Fibroblast of upper back skin (primary cell): Measurements from ENCODE around the gene RCAN1.
"Not testable (repeated sequence)": the region's sequence is repeated elsewhere in the genome, so short reads cannot be mapped to it uniquely, and the experiment has no call there.

Experiments
- DNase-seq: peaks from one replicate; pipeline ENCODE4 v3.0.0-alpha.2; 2013

RCAN1 gene

DNA sequence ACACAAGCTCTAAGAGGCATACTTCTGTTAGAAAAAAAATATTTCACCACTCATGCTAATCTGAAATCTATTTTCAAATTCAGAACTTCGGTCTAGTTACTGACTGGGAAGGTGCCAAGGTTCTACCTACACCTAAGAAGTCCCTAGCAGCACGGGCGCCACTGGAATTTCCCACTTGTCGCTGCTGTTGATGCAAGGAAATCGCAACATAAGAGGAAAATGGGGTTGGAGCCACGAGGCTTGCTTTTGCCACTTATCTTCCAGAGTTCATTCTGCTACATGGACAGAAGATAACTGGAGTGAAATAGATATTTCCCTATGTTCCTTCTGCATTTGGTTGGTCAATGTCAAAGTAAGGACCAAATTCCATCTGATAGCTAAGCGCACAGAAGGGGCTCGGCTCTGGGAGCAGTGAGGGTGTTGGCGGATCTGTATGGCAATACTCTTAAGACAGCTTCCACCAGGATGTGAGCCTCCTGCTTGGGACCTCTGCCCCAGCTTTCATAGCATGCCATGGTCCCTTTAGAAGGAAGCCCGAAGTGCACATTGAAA lies 47.2 kb downstream of the RCAN1 start:
- no peak for DNase-seq

DNA sequence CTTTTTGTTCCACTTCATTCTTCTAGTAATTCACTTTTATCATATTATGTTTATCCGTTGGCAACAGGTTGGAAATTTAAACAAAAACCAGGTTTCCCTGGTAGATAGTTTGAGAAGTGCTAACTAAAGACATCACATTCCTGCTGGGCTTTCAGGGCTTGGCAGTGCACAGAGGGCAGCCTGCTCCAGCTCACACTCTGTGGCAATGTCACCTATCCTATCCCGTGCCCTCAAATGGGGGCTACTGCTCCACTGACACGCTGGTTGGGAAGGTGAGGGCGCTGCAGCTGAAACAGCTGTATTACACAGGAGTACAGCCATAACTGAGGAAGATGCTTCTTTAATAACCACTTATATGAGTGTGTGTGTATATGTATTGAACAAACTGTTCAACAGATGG lies 49.7 kb downstream of the RCAN1 start:
- DNase-seq = no peak

DNA sequence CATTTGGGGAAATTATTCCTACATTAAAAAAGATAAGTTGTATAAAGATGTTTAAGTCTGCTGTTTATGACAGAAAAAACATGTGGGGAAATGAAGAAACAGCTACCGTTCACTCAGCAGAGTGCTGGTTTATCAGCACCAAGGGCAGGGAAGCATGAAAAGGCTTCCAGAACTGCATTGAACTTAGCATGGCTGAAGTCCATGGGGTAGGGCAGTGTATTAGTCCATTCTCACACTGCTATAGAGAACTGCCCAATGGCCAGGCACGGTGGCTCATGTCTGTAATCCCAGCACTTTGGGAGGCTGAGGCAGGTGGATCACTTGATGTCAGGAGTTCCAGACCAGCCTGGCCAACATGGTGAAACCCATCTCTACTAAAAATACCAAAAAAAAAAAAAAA lies 51.5 kb downstream of the RCAN1 start:
- not testable (repeated sequence) for DNase-seq

DNA sequence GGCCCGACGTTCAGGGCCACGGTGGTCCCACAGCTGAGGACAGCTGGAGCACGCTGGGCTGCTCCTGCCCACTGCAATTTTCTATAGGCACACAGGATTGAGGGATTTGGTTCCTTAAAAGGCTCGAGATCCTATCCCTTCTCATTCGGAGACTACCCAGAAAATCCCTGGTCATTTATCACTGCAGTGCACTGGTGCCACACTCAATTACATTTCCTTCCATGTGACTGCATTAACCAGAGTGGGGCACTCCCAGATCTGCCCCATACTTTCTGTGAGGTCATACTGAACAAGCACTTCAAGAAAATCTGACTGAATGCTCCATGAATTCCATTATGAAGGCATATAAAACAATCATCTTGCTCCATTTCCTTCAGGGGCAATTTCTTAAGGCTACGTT lies 53.1 kb downstream of the RCAN1 start:
- no peak for DNase-seq

DNA sequence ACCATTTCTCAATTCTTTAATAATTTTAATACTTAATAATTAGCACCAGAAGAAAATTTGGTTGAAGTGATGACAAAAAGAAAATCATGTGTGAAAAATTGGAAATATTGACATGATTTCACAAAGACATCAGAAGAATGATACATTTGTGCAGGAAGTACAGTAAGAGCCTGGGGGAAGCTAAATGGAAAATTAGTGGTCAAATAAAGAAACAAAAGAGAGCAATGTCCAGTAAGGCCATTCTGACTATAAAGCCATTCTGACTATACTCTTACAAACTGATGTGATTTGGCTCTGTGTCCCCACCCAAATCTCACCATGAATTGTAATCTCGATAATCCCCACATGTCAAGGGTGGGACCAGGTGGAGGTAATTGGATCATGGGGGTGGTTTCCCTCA lies 54.3 kb downstream of the RCAN1 start:
- DNase-seq = no peak

DNA sequence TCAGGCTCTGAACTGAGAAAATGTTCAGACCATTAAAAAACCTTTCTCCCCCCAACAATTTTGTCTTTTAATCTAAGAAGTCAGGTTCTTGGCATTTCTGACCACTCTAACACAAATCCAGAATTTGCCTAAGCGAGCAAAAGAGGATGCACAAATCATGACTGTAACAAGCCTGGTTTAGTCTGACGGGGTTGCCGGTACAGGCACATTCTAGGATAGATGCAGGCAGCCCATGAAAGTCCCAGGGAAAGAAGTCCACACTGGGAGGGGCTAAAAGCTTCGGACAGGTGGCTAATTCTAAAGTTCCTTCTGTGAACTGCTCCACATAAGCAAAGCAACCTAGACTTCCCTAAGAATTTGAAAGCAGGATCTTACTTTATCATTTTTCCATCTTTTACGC lies 54.9 kb downstream of the RCAN1 start:
- no peak for DNase-seq

DNA sequence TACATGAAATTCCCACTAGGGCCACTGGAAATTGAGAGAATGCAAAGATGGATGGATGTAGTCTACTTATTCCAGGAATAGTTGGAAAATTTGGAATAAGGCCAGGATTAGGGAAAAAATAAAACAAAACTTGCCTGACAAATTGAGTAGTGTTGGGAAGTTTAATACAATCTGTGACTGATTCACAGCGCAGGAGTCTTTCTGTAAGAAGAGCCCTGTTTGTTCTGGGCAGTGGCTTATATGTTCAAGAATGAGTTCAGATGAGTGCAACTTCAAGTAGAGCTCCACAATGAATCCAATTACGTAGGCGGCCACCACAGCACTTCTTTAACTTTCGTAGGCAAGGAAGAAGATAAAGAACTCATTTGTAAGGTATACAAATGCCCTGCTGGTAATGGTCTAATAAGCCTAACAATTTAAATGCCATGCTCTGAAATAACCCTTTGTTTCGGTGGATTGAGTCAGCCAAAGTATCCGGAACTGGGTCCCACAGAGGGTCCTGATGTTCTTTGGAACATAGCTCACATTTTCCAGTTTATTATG lies 55.8 kb downstream of the RCAN1 start:
- peak; percentile 50 for DNase-seq

DNA sequence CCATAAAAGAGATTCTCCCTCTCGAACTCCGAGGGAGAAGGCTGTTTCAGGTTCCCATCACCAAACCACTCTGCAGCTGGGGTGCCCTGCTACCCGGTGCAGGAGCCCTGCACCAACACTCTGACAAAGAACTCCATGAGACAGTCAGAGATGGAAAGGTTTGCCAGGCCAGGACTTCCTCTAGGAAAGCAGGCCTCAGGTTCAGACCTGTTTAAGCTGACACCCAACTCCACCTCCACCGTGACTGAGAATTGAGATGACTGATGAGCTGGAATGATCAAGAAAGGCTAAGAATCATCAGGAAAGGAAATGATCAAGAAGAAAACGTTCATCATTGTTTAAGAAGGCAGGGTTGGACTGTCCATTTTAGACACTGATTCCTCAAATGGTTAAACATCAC lies 56.7 kb downstream of the RCAN1 start:
- no peak for DNase-seq

DNA sequence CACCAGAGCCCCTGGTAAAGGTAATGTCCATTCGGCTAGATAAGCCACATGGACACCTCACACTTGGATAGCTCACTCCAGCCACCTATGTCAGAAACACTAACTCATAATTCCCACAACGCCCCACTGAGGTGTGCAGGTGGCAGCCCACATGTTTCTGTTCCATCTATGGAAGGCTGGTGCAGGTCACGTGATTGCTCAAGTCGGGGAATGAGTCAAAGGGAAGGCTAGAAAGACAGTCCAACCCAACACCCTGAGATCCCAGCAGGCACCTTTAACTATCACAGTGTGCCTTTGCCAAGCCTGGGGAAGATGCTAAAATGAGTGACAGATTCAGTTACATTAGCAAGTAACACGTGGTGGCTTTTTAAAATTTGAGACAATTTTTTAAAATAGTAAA lies 57.7 kb downstream of the RCAN1 start:
- DNase-seq = no peak

DNA sequence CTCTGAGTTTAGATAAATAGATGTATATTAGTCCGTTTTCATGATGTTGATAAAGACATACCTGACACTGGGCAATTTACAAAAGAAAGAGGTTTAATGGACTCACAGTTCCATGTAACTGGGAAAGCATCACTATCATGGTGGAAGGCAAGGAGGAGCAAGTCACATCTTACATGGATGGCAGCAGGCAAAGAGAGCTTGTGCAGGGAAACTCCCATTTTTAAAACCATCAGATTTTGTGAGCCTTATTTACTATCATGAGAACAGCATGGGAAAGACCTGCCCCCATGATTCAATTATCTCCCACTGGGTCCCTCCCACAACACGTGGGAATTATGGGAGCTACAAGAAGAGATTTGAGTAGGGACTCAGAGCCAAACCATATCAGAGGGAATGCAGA lies 60.2 kb downstream of the RCAN1 start:
- not testable (repeated sequence) for DNase-seq

DNA sequence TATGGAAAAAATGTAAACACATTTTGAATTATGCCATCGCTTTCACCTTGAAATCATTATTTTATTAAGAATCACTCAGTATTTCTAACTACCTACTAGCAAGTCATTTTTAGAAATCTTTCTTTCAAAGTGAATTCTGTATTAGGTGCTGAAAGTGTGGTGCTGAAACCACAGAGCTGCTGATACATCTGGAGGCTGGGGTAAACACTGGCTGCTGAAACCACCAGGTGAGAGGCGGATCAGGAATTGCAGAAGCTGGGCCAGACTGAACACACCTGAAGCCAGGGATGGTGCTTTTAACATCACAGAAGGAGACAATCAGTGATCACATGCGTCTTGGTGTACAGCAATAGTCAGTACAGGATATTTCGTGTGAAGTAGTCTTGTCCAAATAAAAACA lies 60.7 kb downstream of the RCAN1 start:
- DNase-seq = no peak

DNA sequence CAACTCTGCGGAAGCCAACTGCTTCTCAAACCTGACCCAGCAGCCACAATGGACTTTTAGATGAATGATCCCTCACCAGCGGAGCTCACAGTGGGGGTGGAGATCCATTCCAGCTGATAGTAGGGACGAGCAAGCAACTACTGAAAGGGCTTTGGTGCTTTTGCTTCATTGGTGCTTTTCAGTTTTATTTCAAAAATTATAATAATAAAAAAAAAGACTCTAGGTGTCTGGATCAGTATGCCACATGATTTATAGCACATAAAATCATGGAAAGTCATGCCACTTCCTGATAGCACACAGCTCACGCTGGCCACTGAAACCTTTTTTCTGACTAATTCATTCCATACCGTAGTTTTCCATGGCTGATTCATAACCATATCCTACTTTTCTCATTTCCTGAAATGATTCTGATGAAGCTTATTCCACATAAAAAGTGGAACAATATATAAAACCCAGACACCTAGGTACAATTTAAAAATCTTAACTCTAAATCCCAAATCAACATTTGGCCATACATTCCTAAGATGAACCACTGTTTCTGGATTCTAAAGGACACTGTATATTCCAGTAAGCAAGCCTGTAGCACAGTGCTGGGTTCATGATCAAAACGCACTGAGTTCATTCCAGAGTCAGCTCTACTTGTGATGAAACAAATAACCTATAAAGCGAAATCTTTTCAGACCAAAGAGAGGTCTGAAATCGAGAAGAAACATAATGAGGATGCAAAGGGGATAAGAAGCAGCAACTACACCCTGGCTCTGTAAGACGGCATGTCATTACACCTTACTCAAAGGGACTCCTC lies 61.6 kb downstream of the RCAN1 start:
- DNase-seq = peak; percentile 93

DNA sequence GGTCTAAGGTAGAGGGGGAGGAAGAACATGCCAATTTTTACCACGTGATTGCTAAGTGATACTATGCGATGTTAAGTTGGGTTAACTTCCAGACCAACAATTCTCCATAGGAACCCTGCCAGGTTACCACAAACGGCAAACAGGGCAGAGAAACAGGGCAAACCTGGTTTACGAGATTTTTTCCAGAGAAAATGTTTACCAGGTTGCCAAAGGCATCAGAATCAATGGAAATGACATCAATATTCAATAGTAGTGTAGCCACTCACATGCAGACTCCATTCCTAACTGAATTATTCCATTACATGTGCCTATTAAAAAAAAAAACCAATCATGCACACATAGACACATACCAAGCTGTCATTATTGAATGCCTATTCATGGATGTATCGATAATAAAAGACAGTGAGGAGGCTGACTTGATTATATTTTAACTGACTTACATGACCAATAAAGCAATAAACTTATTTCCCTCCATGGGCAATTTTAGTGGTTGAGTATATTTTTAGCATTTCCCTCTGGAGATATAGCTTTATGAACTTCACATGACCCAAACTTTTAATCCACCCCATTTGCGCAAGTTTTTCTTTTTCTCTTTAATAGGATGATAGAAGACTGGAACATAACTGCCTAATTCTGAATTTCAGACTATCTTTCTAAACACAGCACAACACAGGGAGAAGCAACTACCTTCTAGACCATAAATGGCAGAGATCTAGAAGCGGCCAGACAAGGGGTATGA lies 62.4 kb downstream of the RCAN1 start:
- peak; percentile 73 for DNase-seq

DNA sequence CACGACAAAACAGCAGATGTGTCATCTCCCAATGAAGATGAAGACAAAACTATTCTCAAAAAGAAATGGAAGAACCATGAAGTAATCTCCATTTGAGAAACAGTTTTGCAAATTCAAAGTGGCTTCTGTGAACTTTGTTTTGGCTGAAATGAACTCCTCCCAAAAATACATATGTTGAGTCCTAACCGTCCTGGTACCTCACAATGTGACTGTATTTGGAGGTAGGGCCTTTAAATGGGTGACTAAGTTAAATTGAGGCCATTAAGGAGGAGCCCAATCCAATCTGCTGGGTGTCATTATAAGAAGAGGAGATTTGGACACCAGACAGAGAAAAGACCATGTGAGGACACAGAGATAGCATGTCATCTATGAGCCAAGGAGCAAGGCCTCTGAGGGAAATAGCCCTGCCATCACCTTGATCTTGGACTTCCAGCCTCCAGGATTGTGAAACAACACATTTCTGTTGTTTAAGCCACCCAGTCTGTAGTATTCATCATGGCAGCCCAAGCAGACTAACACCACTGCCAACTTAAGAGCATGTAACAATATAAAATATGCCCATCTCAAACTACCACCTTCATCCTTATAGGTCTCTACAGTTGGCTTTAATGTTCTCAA lies 64.6 kb downstream of the RCAN1 start:
- DNase-seq = no peak

DNA sequence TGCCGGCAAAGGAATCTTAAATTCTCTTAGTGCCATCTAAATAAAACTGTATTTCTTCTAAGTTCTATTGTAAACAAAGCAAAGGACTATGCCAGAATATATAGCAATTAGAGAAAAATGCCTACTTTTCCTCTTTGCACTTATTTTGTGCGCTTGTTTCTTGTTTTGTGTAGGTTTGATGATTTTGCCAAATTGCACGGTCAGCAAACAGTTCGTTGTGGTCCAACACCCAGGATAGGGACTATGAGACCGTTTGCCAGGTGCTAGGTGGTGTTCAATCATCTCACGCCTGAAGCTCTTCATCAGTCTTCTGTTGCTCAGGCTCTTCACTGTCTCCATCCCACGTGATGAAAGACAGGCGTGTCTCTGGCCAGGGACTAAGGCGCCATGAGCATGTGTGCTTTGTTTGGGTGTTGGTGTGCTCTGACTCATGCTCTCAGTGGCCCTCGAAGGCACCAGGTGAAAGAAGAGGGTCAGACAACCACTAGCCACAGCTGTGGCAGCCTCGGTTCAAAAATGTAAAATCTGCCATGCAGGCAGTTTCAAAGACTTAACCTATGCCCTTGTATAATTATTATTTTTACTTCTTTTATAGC lies 66.0 kb downstream of the RCAN1 start:
- DNase-seq = no peak

DNA sequence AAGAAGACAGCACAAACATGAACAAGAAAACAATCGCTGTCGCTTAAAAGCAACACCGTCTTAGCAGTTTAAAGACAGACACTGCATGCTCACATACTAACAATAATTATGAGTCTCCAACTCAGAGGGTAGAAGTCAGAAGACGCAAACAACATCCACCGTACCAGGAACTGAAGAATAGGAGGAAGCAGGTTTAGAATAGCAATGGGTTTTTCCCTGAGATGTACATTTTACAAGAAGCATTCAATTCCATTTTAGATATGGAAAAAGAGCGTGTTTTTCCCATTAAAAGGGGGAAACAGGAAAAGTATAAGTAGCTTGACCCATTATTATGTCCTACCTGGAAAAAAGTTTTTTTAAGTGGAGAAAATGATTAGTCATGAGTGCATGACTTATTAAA lies 68.4 kb downstream of the RCAN1 start:
- DNase-seq = no peak

DNA sequence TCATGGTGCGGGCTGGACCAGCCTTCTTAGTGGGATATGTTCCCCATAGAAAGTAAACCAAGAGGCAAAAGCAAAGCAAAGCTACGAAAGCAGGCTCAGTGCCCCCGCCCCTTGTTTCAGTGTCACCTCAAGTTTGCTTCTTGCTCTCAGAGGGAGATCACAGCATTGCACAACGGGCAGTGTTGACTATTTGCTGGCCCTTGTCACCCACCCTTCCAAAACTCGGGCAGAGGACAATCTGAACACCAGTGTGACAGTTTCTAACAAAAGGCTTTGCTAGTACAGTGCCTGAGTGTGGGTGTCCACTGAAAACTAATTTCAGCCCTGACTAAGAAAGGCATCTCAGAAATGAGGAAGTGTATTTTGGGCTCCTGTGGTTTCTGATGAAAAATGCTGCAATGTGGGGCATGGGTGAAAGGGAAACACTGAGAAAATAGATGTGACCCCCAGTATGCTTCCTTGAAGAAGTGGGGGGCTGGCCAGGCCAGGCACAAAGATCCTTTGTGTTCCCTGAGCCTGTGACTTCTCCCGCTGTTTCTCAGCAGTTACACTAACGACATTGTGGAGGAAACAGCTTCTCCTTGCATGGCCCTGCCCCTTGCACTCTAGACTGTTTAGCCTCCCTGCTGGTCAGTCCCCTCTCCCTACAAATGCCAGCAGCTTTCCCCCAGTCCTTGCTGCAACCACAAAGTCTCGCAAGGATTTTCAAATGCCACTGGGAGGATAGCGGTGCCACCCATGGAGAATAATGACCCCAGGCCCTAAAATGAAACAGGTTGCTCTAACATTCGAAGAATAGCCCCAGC lies 69.6 kb downstream of the RCAN1 start:
- peak; percentile 95 for DNase-seq

DNA sequence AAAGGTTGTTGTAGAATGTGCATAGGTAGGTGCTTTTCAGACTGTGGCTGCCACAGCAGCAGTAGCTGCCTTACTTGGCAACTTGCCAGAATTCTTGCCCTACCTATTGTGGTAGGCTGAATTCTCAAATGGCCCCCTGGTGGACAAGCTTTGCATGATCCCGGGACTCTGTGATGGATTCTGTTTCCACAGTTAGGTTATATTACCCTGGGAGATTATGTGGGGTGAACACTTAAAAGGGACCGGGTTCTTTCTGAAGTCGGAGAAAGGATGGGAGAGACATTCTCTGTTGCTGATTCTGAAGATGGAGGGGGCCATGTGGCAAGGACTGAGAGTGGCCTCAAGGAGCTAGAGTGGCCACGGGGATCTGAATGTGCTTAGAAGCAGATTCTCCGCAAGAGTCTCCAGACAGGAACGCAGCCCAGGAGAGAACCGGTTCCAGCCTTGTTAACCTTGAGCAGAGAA lies 70.8 kb downstream of the RCAN1 start:
- DNase-seq = peak; percentile 80

DNA sequence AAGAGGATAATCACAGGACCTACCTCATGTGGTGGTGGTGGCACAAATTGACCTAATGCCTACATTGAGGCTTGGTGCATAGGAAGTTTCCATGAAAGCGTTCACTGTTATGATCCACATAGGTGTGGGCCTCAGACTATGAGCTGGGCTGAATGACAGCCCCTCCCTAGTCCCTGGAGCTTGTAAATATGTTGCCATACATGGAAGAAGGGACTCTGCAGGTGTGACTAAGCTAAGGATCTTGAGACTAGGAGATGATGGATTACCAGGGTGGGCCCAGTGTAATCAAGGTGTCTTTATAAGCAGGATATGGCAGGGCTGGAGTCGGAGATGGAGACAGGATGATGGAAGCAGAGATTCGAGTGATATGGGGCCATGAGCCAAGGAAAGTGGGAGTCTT lies 71.9 kb downstream of the RCAN1 start:
- no peak for DNase-seq

DNA sequence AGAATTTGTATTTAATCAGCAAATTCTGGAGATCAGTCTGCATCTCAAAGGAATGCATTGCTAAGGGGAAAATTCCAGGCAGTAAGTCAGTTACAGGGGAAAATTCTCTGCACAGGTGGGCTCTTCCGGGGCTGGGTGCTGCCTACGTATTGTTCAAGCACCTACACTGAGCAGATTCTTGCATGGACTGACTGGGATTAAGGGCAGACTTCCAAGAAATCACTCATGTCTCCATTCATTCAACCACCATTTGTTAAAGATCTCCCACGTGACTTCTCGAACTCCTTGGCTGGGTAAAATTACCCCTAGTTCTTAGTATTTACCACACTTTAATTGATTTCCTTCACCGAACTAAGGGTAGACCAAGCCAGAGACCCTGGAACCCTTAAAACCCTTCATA lies 74.7 kb downstream of the RCAN1 start:
- no peak for DNase-seq

DNA sequence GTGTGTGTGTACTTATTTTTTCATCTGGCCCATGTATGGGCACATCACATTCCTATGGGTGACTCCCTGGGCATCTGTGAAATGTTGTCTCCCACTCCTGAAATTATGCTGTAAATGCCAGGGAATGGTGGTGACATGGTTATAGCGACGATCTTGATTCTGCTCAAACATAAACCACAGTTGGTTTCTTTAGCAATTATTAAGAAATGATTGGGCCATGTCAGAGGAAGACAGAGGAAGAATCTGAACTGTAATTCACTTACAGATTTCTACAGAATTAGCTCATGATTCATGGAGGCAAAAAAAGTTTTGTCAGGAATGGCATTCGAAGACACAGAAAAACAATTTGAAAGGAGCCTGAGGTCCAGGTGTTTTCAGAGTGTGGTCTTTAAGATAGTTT lies 77.1 kb downstream of the RCAN1 start:
- DNase-seq = peak; percentile 45

DNA sequence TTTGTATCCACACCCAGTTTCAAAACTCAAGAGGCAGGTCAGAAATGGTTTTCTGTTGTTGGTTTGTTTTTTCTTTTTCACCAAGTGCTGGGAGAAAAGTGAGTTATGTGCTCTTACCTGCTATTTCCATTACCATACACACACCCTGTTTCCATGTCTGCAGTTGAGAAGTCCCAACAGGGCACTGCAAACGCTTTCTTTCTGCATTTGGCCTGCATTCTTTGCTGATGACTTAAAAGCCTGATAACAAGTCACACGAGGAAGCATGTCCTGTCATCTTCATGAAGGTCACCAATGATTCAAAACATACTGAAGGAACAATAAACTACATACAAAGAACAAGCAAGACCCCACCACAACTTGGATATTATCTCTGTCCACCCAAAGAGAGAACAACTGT lies 78.1 kb downstream of the RCAN1 start:
- peak; percentile 37 for DNase-seq
